LNCaP clone FGC (cell line): ENCODE results near the gene DGKG.

Source experiments
- DNase-seq: peaks from one replicate; pipeline ENCODE4 v3.0.0-alpha.2; 2011; ENCODE audit warnings: low read depth
- H3K4me3 ChIP-seq: 2 replicates; pipeline ENCODE4 v1.5.1; 2011; ENCODE audit warnings: mild to moderate bottlenecking, low read depth, low read length, control low read depth
- TF ChIP-seq, protein P1 (sequence below): IDR thresholded peaks from 2 replicates; pipeline ENCODE4 v1.5.1; 2012; ENCODE audit warnings: mild to moderate bottlenecking; ENCODE audit not compliant: control insufficient read depth, insufficient read depth; ENCODE audit errors: extremely low read depth

Gene DGKG

DNA sequence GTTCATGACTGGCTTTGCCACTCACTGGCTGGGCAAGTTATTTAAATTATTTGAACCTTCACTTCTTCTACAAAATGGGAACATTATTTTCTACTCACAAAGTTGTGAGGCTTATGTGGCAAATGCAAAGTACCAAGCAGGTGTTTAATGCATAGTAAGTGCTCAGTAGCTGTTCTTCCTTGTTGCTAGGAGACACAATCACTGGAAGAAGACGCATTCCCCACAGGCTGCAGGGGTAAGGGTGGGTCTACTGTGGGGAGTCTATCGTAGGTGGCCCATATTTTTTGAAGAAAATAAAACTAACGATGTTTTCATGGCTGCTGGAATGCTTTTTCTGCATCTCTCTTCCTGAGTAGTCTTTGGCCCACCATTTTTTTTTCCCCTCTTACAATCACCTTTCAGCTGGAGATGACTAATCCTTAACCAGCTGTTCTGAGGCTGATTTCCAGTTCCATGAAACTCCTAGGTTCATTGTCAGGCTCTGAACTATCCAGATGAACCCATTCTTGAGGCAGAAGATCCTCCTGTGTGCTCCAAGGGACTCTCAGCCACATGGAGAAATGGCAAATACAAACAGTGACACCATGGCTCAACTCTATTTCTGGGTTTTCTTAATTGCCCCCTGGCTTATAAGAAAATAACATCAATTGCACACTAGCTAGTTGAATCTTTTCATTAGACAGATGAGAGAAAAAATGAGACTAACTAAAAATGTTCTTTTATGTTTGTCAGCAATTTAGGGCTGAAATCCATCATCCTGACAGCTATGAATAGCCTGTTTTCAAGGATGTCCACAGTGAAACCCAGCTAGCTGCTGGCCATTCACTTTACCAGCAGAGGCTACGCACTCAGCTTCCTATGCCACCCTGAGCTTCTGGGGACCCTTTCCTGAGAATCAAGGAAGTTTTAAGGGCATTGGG is 144.9 kb downstream of the DGKG start:
- no peak for DNase-seq
- H3K4me3 ChIP-seq: no peak overlapping the region
- TF ChIP-seq, protein P1, sequence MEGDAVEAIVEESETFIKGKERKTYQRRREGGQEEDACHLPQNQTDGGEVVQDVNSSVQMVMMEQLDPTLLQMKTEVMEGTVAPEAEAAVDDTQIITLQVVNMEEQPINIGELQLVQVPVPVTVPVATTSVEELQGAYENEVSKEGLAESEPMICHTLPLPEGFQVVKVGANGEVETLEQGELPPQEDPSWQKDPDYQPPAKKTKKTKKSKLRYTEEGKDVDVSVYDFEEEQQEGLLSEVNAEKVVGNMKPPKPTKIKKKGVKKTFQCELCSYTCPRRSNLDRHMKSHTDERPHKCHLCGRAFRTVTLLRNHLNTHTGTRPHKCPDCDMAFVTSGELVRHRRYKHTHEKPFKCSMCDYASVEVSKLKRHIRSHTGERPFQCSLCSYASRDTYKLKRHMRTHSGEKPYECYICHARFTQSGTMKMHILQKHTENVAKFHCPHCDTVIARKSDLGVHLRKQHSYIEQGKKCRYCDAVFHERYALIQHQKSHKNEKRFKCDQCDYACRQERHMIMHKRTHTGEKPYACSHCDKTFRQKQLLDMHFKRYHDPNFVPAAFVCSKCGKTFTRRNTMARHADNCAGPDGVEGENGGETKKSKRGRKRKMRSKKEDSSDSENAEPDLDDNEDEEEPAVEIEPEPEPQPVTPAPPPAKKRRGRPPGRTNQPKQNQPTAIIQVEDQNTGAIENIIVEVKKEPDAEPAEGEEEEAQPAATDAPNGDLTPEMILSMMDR: no peak

DNA sequence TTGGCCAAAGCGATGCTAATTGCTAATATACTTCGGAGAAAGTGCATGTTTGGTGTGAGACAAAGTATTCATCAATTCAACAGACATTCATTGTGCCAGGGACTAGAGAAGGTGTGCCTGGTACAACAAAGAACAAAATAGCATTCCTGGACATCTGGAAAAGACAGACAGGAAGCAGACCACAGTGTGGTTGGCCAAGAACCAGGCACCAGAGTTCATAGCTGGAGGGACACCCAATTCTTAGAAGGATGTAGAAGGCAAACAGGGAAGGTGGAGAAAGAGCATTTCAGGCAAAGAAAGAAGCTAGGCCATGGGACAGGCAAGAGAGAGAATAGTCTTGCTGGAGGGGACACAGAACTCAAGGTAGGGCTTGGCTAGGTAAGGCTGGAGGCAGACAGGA is 147.4 kb downstream of the DGKG start:
- no peak for DNase-seq

DNA sequence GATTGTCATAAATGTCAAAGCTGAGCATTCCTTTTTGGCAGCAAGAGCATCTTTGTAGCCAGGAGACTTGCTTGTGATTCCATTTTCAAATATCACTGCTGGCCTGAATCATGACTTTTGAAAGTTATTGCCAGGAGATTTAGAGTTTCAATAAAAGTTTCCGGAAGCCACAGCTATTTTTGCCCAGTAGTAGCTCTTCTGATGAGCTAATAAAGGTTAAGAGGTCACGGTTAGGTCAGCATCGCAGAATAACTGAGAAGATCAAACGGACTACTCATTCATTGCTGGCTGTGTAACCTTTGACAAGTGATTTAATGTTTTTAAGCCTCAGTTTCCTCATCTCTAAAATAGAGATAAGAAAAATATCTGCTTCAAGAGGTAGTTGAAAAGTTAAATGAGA is 148.1 kb downstream of the DGKG start:
- DNase-seq: no peak
- no peak overlapping the region for H3K4me3 ChIP-seq
- TF ChIP-seq, protein P1: no peak

More for the DNA sequence above, 147.4 kb downstream of the DGKG start:
- TF ChIP-seq, protein P1: no peak
- H3K4me3 ChIP-seq: no peak overlapping the region

DNA sequence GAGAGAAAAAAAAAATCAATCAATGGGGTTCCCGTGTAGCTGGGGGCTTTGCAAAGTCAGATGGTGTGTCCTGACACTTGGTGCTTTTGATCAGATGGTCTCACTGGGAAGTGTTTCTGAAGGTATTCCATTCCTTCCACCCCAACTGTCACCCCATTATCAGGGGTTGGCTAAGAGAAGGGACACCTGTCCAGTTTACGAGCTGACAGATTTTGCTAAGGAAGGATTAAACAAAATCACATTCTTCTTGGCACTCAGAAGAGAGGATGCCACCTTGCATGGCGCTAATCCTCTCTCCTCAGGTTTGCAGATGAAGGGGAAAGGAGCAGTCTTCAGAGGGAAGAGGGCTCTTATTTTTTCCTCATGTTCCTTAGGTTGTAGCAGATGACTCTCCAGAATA is 149.4 kb downstream of the DGKG start:
- TF ChIP-seq, protein P1: no peak
- no peak overlapping the region for H3K4me3 ChIP-seq
- no peak for DNase-seq

DNA sequence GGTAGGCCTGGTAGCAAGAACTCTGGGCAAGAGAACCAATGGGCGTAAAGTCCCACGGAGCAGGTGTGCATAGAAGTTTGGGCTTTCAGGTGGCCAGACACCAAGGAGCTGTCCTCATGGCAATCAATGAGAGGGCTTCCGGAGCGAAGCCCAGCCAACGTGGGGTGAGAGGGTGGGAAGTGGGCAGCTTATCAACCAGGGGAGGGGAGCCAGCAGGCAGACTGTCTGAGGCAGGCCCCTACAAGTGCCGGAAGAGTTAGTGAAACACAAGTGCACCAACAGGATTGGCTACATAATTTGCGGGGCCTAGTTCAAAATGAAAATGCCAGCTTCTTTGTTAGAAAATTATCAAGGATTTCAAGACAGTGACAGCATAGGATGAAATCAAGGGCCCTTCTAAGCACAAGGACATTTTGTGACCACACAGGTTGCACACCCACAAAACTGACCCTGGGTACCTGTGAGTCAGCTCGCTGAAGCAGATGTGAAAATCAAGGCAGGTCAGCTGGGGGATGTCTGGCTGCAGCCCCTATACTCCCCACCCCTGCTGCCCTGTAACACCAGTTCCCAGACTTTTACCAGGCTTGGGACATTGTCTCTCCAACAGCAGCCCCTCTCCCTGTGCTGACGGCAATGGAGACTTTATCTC is 151.1 kb downstream of the DGKG start:
- TF ChIP-seq, protein P1: no peak
- no peak overlapping the region for H3K4me3 ChIP-seq
- no peak for DNase-seq

DNA sequence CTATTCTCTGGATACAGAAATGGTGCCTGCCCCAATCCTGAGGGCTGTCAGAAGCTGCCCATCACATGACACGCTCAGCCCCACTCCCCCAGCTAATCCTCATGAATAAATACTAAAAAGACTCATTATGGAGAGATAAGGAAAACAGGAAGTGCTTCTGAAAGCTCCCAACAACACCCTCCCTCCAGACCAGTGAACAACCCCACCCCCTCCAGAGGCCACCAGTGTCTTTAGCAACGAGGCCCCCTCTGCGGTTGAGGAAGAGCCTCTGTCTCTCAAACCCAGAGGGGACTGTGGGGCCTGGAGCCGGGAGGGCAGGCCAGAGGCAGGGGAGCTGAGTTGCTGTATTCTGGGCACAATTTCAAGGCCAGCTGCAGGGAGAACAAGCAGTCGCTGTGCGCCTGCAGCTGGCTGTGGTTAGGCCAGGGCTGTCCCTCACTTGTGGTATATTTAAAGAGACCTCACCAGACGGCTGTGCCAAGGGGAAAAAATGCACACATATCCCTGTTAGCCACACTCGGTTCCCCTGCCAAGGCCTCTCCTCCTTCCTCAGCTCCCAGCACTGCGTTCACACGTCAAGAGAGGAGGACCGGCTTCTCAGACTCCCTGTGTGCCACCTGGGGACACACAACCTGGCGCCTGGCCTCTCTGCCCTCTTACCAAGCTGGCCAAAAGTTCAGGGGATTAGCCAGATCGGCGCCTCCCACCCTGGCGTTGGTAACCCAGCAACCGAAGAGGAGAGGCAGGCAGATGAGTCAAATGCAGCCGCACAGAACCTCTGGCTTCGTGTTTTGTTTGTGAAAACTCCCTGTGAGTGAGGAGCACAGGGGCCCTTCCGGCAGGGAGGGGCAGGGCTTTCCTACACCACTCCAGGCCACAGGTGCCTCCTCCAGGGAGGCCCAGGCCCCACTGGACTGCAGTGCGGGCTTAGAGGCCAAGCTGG is 152.0 kb downstream of the DGKG start:
- DNase-seq: no peak
- H3K4me3 ChIP-seq: no peak overlapping the region

More for the DNA sequence above, 152.0 kb downstream of the DGKG start:
- TF ChIP-seq, protein P1: no peak
